Neural progenitor cell (in vitro differentiated cells): ENCODE measurements around the gene LZTS2. TPM values are rescaled to one million over a fixed set of nuclear protein-coding genes. Genes with fewer than 3 reads are reported as not detected.

ENCODE experiments used
- DNase-seq: peaks from one replicate; pipeline ENCODE4 v3.0.0-alpha.2; 2016; ENCODE audit warnings: low spot score
- H2AFZ ChIP-seq: fragments of 200-600 bp; sonication (generic); replicated peaks from 2 replicates; pipeline ENCODE4 v1.6.1; 2016; ENCODE audit warnings: antibody characterized with exemption
- H3F3A ChIP-seq: fragments of 200-600 bp; sonication (generic); 2 replicates; pipeline ENCODE4 v1.6.1; 2016; ENCODE audit warnings: antibody characterized with exemption, low read depth
- H3K27ac ChIP-seq: fragments of 200-600 bp; sonication (generic); 2 replicates; pipeline ENCODE4 v1.5.1; 2016; ENCODE audit warnings: mild to moderate bottlenecking
- H3K27me3 ChIP-seq: fragments of 200-600 bp; sonication (generic); 2 replicates; pipeline ENCODE4 v1.6.1; 2016; ENCODE audit warnings: mild to moderate bottlenecking, moderate library complexity
- H3K36me3 ChIP-seq: fragments of 200-600 bp; sonication (generic); 2 replicates; pipeline ENCODE4 v1.5.1; 2016
- H3K4me1 ChIP-seq: fragments of 200-600 bp; sonication (generic); 2 replicates; pipeline ENCODE4 v1.6.1; 2016; ENCODE audit warnings: mixed run types
- H3K4me2 ChIP-seq: fragments of 200-600 bp; sonication (generic); 2 replicates; pipeline ENCODE4 v1.6.1; 2016
- H3K4me3 ChIP-seq: fragments of 200-600 bp; sonication (generic); 2 replicates; pipeline ENCODE4 v1.5.1; 2016
- H3K79me2 ChIP-seq: fragments of 200-600 bp; sonication (generic); 2 replicates; pipeline ENCODE4 v1.6.1; 2016; ENCODE audit warnings: low read depth
- H3K9ac ChIP-seq: fragments of 200-600 bp; sonication (generic); 2 replicates; pipeline ENCODE4 v1.6.1; 2016
- H3K9me3 ChIP-seq: fragments of 200-600 bp; sonication (generic); 2 replicates; pipeline ENCODE4 v1.5.1; 2016; ENCODE audit warnings: low read depth
- H4K20me1 ChIP-seq: fragments of 200-600 bp; sonication (generic); 2 replicates; pipeline ENCODE4 v1.6.1; 2016; ENCODE audit warnings: low read depth
- H3K27ac Mint-ChIP-seq: 3 replicates; pipeline ENCODE4 v1.8.0; 2021; ENCODE audit warnings: mixed read lengths
- H3K27me3 Mint-ChIP-seq: 2 replicates; pipeline ENCODE4 v1.8.0; 2022; ENCODE audit warnings: low read depth, mild to moderate bottlenecking, inconsistent platforms, moderate library complexity, mixed read lengths; ENCODE audit not compliant: insufficient read depth
- H3K36me3 Mint-ChIP-seq: 3 replicates; pipeline ENCODE4 v1.8.0; 2021; ENCODE audit warnings: mixed read lengths
- H3K4me1 Mint-ChIP-seq: 3 replicates; pipeline ENCODE4 v1.8.0; 2021; ENCODE audit warnings: mixed read lengths
- H3K4me3 Mint-ChIP-seq: 3 replicates; pipeline ENCODE4 v1.8.0; 2021; ENCODE audit warnings: mild to moderate bottlenecking, moderate library complexity, mixed read lengths
- H3K9me3 Mint-ChIP-seq: 3 replicates; pipeline ENCODE4 v1.8.0; 2020; ENCODE audit warnings: mixed read lengths
- EZH2 ChIP-seq: fragments of 200-600 bp; sonication (generic); IDR thresholded peaks from 2 replicates; pipeline ENCODE4 v1.6.1; 2017; ENCODE audit warnings: antibody characterized with exemption, mild to moderate bottlenecking, moderate library complexity
- EZH2phosphoT487 ChIP-seq: fragments of 200-600 bp; sonication (generic); IDR thresholded peaks from 2 replicates; pipeline ENCODE4 v1.6.1; 2017; ENCODE audit warnings: antibody characterized with exemption
- total RNA-seq: library from RNA; depleted of rRNA; stranded (reverse); fragments of >200 nt; gene quantifications from 2 replicates; pipeline ENCODE4 v1.2.3, GENCODE V29; 2015; ENCODE audit warnings: low replicate concordance
- TF ChIP-seq, protein P1 (sequence below): fragments of 200-600 bp; sonication (generic); IDR thresholded peaks from 2 replicates; pipeline ENCODE4 v1.5.1; 2017; ENCODE audit warnings: antibody characterized with exemption, mild to moderate bottlenecking

Gene LZTS2
- total RNA-seq, 1 donor from 2014 or later = 34.7 TPM

DNA sequence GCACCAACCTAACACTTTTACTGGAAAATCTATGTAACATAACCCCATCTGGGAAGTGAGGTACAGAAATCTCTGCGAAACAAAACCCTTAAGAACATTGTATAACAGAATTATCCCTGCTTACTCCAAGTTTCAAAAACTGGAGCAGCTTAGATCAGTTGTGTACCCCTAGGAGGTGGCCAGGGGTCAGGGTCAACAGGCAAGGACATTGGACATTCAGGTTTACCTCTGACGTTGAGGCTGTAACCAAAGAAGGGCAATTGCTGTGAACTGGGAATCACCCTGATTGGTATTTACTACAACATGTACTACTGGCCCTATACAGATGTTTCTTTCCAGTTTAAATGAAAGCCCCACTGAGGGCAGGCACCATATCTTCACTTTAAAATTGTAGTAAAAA, 44.5 kb downstream of the LZTS2 start:
- H3K4me3 Mint-ChIP-seq = no peak overlapping the region
- no peak for TF ChIP-seq EZH2
- no peak for TF ChIP-seq EZH2phosphoT487
- TF ChIP-seq, protein P1, sequence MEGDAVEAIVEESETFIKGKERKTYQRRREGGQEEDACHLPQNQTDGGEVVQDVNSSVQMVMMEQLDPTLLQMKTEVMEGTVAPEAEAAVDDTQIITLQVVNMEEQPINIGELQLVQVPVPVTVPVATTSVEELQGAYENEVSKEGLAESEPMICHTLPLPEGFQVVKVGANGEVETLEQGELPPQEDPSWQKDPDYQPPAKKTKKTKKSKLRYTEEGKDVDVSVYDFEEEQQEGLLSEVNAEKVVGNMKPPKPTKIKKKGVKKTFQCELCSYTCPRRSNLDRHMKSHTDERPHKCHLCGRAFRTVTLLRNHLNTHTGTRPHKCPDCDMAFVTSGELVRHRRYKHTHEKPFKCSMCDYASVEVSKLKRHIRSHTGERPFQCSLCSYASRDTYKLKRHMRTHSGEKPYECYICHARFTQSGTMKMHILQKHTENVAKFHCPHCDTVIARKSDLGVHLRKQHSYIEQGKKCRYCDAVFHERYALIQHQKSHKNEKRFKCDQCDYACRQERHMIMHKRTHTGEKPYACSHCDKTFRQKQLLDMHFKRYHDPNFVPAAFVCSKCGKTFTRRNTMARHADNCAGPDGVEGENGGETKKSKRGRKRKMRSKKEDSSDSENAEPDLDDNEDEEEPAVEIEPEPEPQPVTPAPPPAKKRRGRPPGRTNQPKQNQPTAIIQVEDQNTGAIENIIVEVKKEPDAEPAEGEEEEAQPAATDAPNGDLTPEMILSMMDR = no peak
- no peaks in the 10 kb centered on the region for H3K9me3 ChIP-seq
- H3K36me3 Mint-ChIP-seq = no peaks in the 10 kb centered on the region
- H3K79me2 ChIP-seq = no peaks in the 10 kb centered on the region
- H3K9ac ChIP-seq = no peak overlapping the region
- no peaks in the 10 kb centered on the region for H3K9me3 Mint-ChIP-seq
- no peak overlapping the region for H3K4me3 ChIP-seq
- peaks cover 25% of the 10 kb centered on the region for H3K4me1 ChIP-seq
- H3K27me3 ChIP-seq = peaks cover 85% of the 10 kb centered on the region
- no peaks in the 10 kb centered on the region for H3K36me3 ChIP-seq
- H4K20me1 ChIP-seq = peaks cover 35% of the 10 kb centered on the region
- peak overlapping the region; percentile 79 for H3K4me2 ChIP-seq
- H3F3A ChIP-seq = peaks cover 46% of the 10 kb centered on the region
- H2AFZ ChIP-seq = no peak overlapping the region
- H3K27me3 Mint-ChIP-seq = peaks cover 47% of the 10 kb centered on the region
- H3K27ac Mint-ChIP-seq = no peak overlapping the region
- no peak for DNase-seq
- H3K4me1 Mint-ChIP-seq = peaks cover 53% of the 10 kb centered on the region
- H3K27ac ChIP-seq = no peak overlapping the region

DNA sequence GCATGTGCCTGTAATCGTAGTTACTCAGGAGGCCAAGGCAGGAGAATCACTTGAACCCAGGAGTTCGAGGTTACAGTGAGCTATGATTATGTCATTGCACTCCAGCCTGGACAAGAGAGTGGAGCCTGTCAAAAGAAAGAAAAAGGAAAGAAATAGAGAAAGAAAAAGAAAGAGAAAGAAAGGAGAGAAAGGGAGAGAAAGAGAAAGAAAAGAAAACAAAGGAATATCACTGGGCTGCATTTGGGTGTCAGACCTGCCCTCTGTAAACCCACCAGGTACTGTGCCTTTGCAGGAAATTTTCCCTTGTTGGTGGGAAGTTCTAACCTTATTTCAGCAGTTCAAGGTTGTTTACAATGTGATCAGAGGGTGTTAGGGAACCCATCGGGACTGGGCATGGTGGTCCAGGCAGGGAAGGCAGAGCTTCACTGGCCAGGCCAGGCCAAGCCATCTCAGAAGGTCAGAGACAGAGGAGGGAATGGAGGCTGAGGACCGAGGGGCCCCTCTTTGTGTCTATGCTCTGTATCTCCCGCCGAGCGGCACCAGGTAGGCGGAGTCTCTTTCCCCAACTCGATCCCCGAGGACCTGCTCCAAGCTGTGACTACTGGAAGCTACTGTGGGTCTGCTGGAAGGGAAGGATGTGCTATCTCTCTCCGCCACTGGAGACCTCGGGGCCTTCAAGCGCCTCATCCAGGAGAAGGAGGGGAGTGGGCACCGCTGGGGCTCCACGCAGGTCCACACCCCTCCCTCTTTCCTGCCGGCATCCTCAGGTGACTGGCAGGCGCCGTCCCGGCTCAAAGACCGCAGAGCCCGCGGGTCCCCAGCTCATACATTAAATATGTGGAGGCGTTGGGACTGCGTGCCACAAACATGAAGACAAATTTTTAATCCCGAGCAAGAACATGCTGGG, 47.0 kb downstream of the LZTS2 start:
- Histone ChIP-seq H3K9ac (no peak overlapping the region), H3K27me3 (peaks cover 89% of the 10 kb centered on the region), H3K4me1 (peaks cover 28% of the 10 kb centered on the region), H3K27ac (no peak overlapping the region), H2AFZ (no peak overlapping the region), H3K79me2 (no peaks in the 10 kb centered on the region), H3K36me3 (no peaks in the 10 kb centered on the region), H3K4me2 (peak overlapping the region; percentile 58), H3F3A (peaks cover 55% of the 10 kb centered on the region), H4K20me1 (peaks cover 55% of the 10 kb centered on the region), H3K4me3 (peak overlapping the region; percentile 15), H3K9me3 (no peaks in the 10 kb centered on the region)
- H3K4me1 Mint-ChIP-seq = peaks cover 55% of the 10 kb centered on the region
- peaks cover 62% of the 10 kb centered on the region for H3K27me3 Mint-ChIP-seq
- no peak overlapping the region for H3K27ac Mint-ChIP-seq
- H3K36me3 Mint-ChIP-seq = no peaks in the 10 kb centered on the region
- no peaks in the 10 kb centered on the region for H3K9me3 Mint-ChIP-seq
- peak overlapping the region; percentile 57 for H3K4me3 Mint-ChIP-seq
- peak; percentile 45 for DNase-seq
- TF ChIP-seq EZH2 (peak; percentile 57), EZH2phosphoT487 (peak; percentile 72)
- TF ChIP-seq, protein P1 = no peak

DNA sequence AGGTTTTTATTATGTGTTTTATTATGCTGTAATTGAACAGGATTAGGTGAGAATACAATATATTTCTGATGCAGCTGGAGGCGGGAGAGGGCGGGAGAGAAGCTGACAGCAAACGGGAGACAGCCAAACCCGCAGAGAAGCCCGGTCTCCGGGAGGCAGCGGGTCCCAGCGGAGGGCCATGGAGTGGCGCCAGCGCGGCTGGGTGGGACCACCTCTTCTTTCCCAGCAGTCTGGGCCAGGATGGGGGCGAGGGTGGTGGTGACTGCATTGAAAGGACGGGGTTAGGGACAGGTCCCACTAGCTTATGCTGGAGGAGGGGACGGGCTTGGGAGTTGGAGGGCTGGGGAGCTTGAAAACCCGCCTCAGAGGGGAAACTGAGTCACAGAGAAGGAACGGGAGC, 47.7 kb downstream of the LZTS2 start:
- H3K36me3 Mint-ChIP-seq = no peaks in the 10 kb centered on the region
- H3K4me3 Mint-ChIP-seq = peak overlapping the region; percentile 58
- H3K79me2 ChIP-seq = no peaks in the 10 kb centered on the region
- H3K9me3 ChIP-seq = no peaks in the 10 kb centered on the region
- H4K20me1 ChIP-seq = peaks cover 61% of the 10 kb centered on the region
- peaks cover 93% of the 10 kb centered on the region for H3K27me3 ChIP-seq
- no peaks in the 10 kb centered on the region for H3K36me3 ChIP-seq
- peak overlapping the region; percentile 15 for H3K4me3 ChIP-seq
- no peak overlapping the region for H3K27ac ChIP-seq
- H3K27me3 Mint-ChIP-seq = peaks cover 62% of the 10 kb centered on the region
- peaks cover 28% of the 10 kb centered on the region for H3K4me1 ChIP-seq
- H3K27ac Mint-ChIP-seq = no peak overlapping the region
- H3K9ac ChIP-seq = no peak overlapping the region
- TF ChIP-seq, protein P1 = no peak
- TF ChIP-seq EZH2phosphoT487 (peak; percentile 17), EZH2 (no peak)
- H3K9me3 Mint-ChIP-seq = no peaks in the 10 kb centered on the region
- no peak for DNase-seq
- peaks cover 48% of the 10 kb centered on the region for H3F3A ChIP-seq
- peaks cover 48% of the 10 kb centered on the region for H3K4me1 Mint-ChIP-seq
- peak overlapping the region; percentile 58 for H3K4me2 ChIP-seq
- H2AFZ ChIP-seq = no peak overlapping the region
